ENCODE data around the gene ATP8B1. TPM values are rescaled to one million over a fixed set of nuclear protein-coding genes. Genes with fewer than 3 reads are reported as not detected.

The ATP8B1 gene
- total RNA-seq, 4 donors from 2014 or later: 17.4 to 26.2 (median 23.4) TPM

GRCh38 chr18:57640749-57641148 is 162.4 kb downstream of the ATP8B1 start:
- TF ChIP-seq EP300 (IDR thresholded peaks at IDR 0.05) (no peak), POLR2A (IDR thresholded peaks at IDR 0.05) (no peak), POLR2AphosphoS5 (IDR thresholded peaks at IDR 0.05) (no peak), CTCF (IDR thresholded peaks at IDR 0.05) (no peak)
- H3K4me1 ChIP-seq: no peaks in the 10 kb centered on the region
- H3K36me3 ChIP-seq: peaks cover 0 to 23% of the 10 kb centered on the region in 2 donors
- no peak for ATAC-seq
- H3K27ac ChIP-seq: no peak overlapping the region
- no peaks in the 10 kb centered on the region for H3K9me3 ChIP-seq
- H3K27me3 ChIP-seq: no peaks in the 10 kb centered on the region
- H3K4me3 ChIP-seq: no peak overlapping the region
- WGBS, 2 donors (ENCODE audit: low coverage in 1 of 2): 82 to 100% methylated on average over 2 of the region's 2 CpGs

- Histone ChIP-seq H3K27me3 (no peaks in the 10 kb centered on the region), H3K27ac (no peak overlapping the region), H3K36me3 (peaks cover 0 to 23% of the 10 kb centered on the region in 2 donors), H3K4me3 (no peak overlapping the region), H3K4me1 (no peaks in the 10 kb centered on the region), H3K9me3 (no peaks in the 10 kb centered on the region)
- TF ChIP-seq POLR2AphosphoS5 (IDR thresholded peaks at IDR 0.05): no peak
- TF ChIP-seq CTCF (IDR thresholded peaks at IDR 0.05): no peak
- no peak for TF ChIP-seq POLR2A (IDR thresholded peaks at IDR 0.05)
- no peak for TF ChIP-seq EP300 (IDR thresholded peaks at IDR 0.05)
- ATAC-seq: no peak
- 57 to 60% methylated on average over 3 of the region's 3 CpGs for WGBS, 2 donors (ENCODE audit: low coverage in 1 of 2)
Measured at GRCh38 chr18:57640236-57640635, 162.9 kb downstream of the ATP8B1 start.

GRCh38 chr18:57635003-57635822 is 167.9 kb downstream of the ATP8B1 start:
- no peak for ATAC-seq
- 20 to 62% methylated on average over 1 to 3 of the region's 4 CpGs for WGBS, 2 donors (ENCODE audit: low coverage in 1 of 2)

GRCh38 chr18:57631697-57632096 is 171.4 kb downstream of the ATP8B1 start:
- WGBS, 2 donors (ENCODE audit: low coverage in 1 of 2): 80 to 83% methylated on average over 2 of the region's 2 CpGs
- H3K4me3 ChIP-seq: no peak overlapping the region
- peak overlapping the region in 1 of 4 donors; percentile 14 for H3K27ac ChIP-seq
- no peaks in the 10 kb centered on the region for H3K9me3 ChIP-seq
- no peak for TF ChIP-seq EP300 (IDR thresholded peaks at IDR 0.05)
- TF ChIP-seq CTCF (IDR thresholded peaks at IDR 0.05): no peak
- TF ChIP-seq POLR2AphosphoS5 (IDR thresholded peaks at IDR 0.05): no peak
- TF ChIP-seq POLR2A (IDR thresholded peaks at IDR 0.05): no peak
- H3K36me3 ChIP-seq: no peaks in the 10 kb centered on the region
- peaks cover 0 to 20% (median 0%) of the 10 kb centered on the region in 3 donors for H3K4me1 ChIP-seq
- ATAC-seq: no peak
- no peaks in the 10 kb centered on the region for H3K27me3 ChIP-seq

More at GRCh38 chr18:57635003-57635822, 167.9 kb downstream of the ATP8B1 start:
- Histone ChIP-seq H3K27me3 (no peaks in the 10 kb centered on the region), H3K9me3 (no peaks in the 10 kb centered on the region), H3K4me3 (no peak overlapping the region), H3K36me3 (peaks cover 0 to 4% of the 10 kb centered on the region in 2 donors), H3K27ac (no peak overlapping the region), H3K4me1 (peaks cover 0 to 14% (median 0%) of the 10 kb centered on the region in 3 donors)
- TF ChIP-seq POLR2A (IDR thresholded peaks at IDR 0.05): no peak
- no peak for TF ChIP-seq EP300 (IDR thresholded peaks at IDR 0.05)
- no peak for TF ChIP-seq CTCF (IDR thresholded peaks at IDR 0.05)
- TF ChIP-seq POLR2AphosphoS5 (IDR thresholded peaks at IDR 0.05): no peak
